Skin of body (tissue), 2 donors: ENCODE data around the gene MVD. TPM values are rescaled to one million over a fixed set of nuclear protein-coding genes. Genes with fewer than 3 reads are reported as not detected.

ENCODE experiments used
- DNase-seq: peaks from one replicate; lab custom pipeline; 2025; lab: John Stamatoyannopoulos, UW
- total RNA-seq: library from RNA; depleted of rRNA; stranded (reverse); fragments of >200 nt; gene quantifications from one replicate; pipeline ENCODE4 v1.2.3, GENCODE V29; 2014

Gene MVD
- total RNA-seq, 1 donor from 2014 or later = 39.9 TPM

GRCh38 chr16:88656291-88656980 is 6.5 kb downstream of the MVD start:
- DNase-seq = no peak

- no peak for DNase-seq
Measured at GRCh38 chr16:88655733-88656281, 7.1 kb downstream of the MVD start.

GRCh38 chr16:88655053-88655732 is 7.7 kb downstream of the MVD start:
- no peak for DNase-seq

DNA sequence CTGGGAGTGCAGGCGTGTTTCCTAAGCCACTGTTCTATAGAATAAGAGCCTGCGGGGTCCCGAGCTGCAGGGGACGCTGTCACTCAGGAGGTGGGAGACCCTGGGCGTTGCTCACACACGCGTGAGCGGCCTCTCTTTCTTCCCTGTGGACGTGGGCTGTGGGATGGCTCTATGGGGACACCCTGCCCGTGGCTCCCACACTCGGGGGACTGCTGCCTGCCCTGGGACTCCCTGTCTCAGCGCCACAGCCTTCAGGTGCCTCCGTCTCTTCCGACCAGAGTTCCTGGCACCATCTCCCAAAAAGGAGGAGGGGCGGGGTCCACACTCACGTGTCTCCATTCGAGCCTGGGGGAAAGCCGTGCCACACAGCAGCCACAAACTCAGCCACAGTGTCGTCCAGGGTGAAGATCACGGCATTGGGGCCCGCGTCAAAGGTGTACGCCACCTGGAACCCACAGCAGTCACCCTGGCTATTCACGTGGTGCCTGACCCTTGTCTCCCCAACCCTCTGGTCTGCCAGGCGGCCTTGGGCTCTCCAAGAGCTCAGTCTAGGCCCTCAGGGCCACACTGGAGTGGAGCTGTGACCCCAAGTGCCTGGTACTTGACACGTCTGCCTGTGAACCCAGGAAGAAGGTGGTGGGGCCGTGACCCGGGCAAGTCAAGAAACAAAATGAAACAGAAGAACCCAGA is 8.4 kb downstream of the MVD start:
- DNase-seq = no peak

- no peak for DNase-seq
Measured at GRCh38 chr16:88653596-88654362, 9.1 kb downstream of the MVD start.

GRCh38 chr16:88653101-88653500 is 9.8 kb downstream of the MVD start:
- DNase-seq = no peak

- DNase-seq = no peak
Measured at GRCh38 chr16:88652762-88653063, 10.2 kb downstream of the MVD start.

- no peak for DNase-seq
Measured at GRCh38 chr16:88651989-88652761, 10.7 kb downstream of the MVD start.

GRCh38 chr16:88651276-88651988 is 11.5 kb downstream of the MVD start:
- DNase-seq = no peak

- DNase-seq = no peak
Measured at GRCh38 chr16:88650749-88651275, 12.1 kb downstream of the MVD start, which contains the start of gene CYBA. Gene CYBA, minus strand, starts transcription at chr16:88651053. Its CDS starts 40 bp downstream, at chr16:88651013.

GRCh38 chr16:88649924-88650748 is 12.8 kb downstream of the MVD start:
- no peak for DNase-seq

GRCh38 chr16:88649195-88649923 is 13.5 kb downstream of the MVD start:
- DNase-seq = no peak

GRCh38 chr16:88647178-88648070 is 15.5 kb downstream of the MVD start:
- DNase-seq = no peak

GRCh38 chr16:88646345-88647034 is 16.4 kb downstream of the MVD start:
- DNase-seq = no peak

- no peak for DNase-seq
Measured at GRCh38 chr16:88645941-88646340, 16.9 kb downstream of the MVD start.

DNA sequence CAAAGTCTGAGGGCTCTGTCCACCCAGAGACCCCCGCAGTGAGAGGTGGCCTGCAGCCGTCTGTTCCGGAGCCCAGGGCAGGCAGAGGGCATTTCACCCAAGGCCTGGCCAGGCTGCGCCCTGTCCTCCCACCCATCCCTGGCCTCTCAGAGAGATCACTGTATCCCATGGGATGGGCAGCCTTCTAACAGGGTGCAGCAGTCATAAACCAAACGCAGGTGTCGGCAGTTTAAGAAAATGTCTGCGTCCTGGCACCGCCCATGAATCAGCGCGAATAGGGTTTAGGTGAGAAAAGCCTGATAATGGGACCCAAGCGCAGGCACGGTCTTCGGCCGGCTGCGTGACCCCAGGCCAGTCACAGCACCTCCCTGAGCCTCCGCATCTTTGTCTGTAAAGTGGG is 17.4 kb downstream of the MVD start:
- no peak for DNase-seq

DNA sequence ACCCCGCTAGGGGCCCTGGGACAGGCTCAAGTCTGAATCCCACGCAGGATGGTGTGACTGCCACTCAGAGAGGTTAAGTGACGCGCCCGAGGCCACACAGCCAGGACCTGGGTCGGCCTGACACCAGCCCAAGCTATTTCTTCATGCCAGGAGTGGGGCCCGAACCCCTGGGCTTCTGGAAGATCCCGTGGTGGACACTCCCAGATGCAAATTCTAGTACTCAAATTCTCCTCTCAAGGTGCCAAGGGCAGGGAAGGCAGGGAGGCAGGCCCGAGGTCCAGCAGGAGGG is 19.3 kb downstream of the MVD start:
- DNase-seq = no peak
